Renal pelvis (tissue), 12 donors: ENCODE measurements around the gene ABCA4. TPM values are rescaled to one million over a fixed set of nuclear protein-coding genes. Genes with fewer than 3 reads are reported as not detected.
"Not testable (repeated sequence)": the region's sequence is repeated elsewhere in the genome, so short reads cannot be mapped to it uniquely, and the experiment has no call there.

Experiments
- DNase-seq: peaks from one replicate; pipeline ENCODE4 v3.0.0-alpha.2; 2013
- long read RNA-seq, 16 experiments: transcript quantifications; one replicate each; lab custom pipeline, GENCODE V29; 2026
- polyA plus RNA-seq, 3 donors: library from polyadenylated mRNA; unstranded; fragments of 120-200 nt; gene quantifications; one replicate each; pipeline ENCODE4 v1.2.1, GENCODE V29; 2013; ENCODE audit not compliant: insufficient read length in 3 of 3

The ABCA4 gene
- polyA plus RNA-seq: 10 to 100 TPM in 1 of 3 donors, 1 to 10 TPM in 2; 6.3 to 15.4 (median 10.0) TPM
- long read RNA-seq, donor 1: 0 reads
- long read RNA-seq, donor 2: 0 reads
- long read RNA-seq, donor 3: 0 reads
- long read RNA-seq, donor 4: 0 reads
- long read RNA-seq, donor 5: 0 reads
- long read RNA-seq, donor 6: 0 reads
- long read RNA-seq, donor 7: 0 reads
- long read RNA-seq, donor 8: 0 reads
- long read RNA-seq, donor 9: 0 reads
- long read RNA-seq, donor 10: 0 reads
- long read RNA-seq, donor 11: 0 reads
- long read RNA-seq, donor 12: 0 reads
- long read RNA-seq, donor 13: 0 reads
- long read RNA-seq, donor 14: 0 reads
- long read RNA-seq, donor 15: 0 reads
- long read RNA-seq, donor 16: 0 reads

- DNase-seq: no peak
Observed at GRCh38 chr1:94120991-94121390, at the start of gene ABCA4. TSS of gene ABCA4 (minus strand) at chr1:94121148. CDS start at chr1:94121045, 103 bp downstream.

- DNase-seq: no peak
Observed at GRCh38 chr1:94169126-94169525, 48.2 kb upstream of the ABCA4 start.

DNA sequence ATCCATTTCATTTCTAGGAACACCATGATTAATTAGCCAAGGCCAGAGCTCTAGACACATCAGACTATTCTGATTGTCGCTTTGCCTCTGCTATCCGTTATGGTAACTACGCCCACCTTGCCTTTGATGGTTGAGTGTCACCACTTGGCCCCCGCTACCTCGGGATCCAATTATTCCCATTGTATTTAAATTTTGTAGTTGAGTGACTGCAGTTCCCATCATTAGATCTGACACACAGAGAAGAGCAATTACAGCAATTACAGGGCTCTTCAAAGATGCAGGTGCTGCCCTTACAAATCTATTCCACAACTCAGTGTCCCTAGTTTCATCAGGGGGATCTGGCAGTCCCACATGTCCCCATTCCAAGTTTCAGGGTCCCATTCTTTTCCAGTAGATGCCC, 44.9 kb upstream of the ABCA4 start:
- no peak for DNase-seq

- not testable (repeated sequence) for DNase-seq
Observed at GRCh38 chr1:94164885-94165284, 43.9 kb upstream of the ABCA4 start.

DNA sequence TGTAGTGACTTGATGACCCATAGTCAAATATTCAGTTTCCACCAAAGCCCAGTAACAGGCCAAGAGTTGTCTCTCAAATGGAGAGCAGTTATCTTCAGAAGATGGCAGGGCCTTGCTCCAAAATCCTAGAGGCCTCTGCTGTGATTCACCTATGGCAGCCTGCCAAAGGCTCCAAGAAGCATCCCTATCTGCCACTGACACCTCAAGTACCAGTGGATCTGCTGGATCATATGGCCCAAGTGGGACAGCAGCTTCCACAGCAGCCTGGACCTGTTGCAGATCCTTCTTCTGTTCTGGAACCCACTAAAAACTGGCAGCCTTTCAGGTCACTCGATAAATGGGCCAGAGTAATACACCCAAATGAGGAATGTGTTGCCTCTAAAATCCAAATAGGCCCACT, 43.2 kb upstream of the ABCA4 start:
- not testable (repeated sequence) for DNase-seq

DNA sequence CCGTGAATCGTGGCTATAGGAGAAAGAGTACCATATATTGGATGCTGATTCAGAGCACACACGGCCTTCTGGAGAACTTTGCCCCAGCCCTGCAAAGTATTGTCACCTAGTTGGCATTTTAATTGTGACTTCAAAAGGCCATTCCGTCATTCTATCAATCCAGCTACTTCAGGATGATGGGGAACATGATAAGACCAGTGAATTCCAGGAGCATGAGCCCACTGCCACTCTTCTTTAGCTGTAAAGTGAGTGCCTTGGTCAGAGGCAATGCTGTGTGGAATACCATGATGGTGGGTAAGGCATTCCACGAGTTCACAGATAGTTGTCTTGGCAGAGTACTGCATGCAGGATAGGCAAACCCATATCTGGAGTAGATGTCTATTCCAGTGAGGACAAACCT, 42.3 kb upstream of the ABCA4 start:
- DNase-seq: not testable (repeated sequence)

DNA sequence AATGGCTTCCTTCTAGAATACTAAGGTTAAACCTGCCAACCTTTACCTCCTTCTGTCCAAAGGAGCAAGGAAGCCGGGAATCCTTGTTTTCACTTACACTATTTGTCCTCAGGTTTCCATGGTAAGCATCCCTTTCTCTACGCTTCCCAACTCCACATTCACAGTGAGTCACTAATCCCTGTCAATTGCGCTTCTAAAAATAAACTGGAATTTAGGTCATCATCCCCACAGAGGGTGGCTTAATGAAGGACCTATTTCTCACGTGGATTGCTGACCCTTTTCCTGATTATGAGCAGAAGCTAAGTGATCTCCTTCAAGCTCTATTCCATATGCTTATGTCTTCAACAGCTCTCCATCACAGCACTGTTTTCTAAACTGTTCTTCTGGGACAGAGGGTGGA, 39.9 kb upstream of the ABCA4 start:
- DNase-seq: no peak

GRCh38 chr1:94156096-94156625, 35.2 kb upstream of the ABCA4 start:
- no peak for DNase-seq

- DNase-seq: peak; percentile 34
Observed at GRCh38 chr1:94154989-94155388, 34.0 kb upstream of the ABCA4 start.

DNA sequence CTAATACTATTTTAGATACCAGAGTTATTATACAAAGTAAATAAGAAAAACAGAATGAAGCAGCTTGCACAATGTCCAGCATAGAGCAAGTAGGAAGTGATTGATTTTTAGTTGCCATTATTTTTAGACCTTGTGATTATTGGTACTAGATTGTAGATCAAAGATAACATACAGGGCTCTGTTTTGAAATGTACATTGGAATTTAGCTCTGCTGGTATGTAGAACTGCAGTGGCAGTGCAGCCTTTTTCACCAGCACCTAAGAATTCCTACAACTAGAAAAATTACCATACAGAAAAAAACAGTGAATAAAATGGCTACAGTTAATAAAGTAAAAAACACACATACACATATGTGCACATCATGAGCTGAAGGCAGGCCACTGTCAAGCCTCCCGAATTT, 32.2 kb upstream of the ABCA4 start:
- no peak for DNase-seq

DNA sequence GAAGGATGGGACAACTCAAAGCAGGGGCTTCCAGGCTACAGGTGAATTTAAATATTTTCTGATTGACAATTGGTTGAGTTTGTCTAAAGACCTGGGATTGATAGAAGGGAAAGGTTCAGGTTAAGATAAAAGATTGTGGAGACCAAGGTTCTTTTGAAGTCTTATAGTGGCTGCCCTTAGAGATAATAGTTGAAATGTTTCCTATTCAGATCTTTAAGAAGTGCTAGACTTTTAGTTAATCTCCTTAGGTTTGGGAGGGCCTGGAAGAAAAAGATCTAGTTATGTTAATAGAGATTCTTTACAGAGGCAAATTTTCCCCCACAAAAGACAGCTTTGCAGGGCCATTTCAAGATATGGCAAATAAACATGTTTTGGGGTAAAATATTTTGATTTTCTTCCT, 28.2 kb upstream of the ABCA4 start:
- DNase-seq: not testable (repeated sequence)

- no peak for DNase-seq
Observed at GRCh38 chr1:94146273-94146672, 25.3 kb upstream of the ABCA4 start.

DNA sequence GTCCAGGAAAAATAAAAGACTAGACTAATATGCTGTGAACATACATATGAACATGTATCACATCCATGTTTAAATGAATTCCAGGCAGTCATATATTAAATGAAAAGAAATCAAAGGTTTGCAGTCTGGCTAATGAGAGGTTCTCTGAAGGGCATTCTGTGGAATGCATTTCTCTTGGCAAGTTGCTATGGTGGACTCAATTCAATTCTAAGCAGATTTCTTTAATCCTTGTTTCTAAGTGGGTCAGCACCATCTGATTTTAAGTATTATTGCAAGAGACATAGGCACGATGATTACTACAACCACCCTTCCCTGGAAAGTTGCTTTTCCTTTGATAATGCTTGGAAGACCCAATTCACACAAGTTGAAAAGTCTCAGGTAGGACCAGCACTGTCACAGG, 23.9 kb upstream of the ABCA4 start:
- no peak for DNase-seq

- no peak for DNase-seq
Observed at GRCh38 chr1:94143809-94144176, 22.8 kb upstream of the ABCA4 start.

DNA sequence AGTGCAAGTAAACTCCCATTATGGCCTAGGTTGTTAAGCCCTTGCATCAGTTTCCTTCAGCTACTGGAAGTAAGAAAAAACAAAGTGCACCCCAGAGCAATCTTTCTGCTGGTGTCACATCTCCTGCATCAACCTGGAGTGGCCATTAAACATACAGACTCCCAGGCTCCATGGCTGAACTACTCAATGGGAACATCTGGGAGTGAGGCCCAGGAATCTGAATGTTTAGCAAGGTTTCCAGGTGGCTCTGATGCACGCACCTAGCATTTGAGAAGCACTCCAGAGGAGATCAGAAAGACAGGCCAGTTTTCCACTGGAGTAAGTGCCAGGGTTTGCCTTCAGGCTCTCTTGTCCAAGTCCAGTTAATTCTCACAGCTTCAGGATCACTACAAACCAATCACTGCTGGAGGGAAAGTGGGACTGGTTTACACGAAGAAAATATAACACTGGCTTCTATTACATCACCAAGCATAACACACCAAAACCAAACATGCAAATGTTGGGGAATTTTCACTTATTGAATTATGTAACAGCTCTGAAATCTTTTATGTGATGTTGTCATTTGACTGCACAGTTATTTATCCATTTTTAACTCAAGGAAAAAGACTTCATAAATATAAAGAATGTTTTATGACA, 22.3 kb upstream of the ABCA4 start:
- no peak for DNase-seq

GRCh38 chr1:94142583-94142982, 21.6 kb upstream of the ABCA4 start:
- DNase-seq: no peak

DNA sequence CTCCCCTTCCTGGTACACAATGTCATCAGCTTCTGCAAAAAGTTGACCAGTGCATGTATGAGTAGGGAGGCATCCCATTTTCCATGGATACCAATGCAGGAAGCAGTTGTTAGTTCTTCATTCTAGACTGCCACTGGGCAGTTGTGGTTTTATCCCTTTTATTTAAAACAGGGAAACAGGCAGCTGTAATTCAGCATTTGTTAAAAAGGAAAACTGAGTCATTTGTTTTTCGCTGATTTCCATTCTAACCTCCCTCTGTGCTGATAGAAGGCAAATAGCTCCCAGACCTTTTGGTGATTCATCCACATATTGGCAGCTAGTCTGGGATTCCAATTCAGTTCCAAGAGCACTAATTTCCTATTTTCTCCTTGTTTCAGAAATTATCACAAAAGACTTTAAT, 21.1 kb upstream of the ABCA4 start:
- DNase-seq: no peak

- DNase-seq: no peak
Observed at GRCh38 chr1:94132111-94132510, 11.2 kb upstream of the ABCA4 start.

DNA sequence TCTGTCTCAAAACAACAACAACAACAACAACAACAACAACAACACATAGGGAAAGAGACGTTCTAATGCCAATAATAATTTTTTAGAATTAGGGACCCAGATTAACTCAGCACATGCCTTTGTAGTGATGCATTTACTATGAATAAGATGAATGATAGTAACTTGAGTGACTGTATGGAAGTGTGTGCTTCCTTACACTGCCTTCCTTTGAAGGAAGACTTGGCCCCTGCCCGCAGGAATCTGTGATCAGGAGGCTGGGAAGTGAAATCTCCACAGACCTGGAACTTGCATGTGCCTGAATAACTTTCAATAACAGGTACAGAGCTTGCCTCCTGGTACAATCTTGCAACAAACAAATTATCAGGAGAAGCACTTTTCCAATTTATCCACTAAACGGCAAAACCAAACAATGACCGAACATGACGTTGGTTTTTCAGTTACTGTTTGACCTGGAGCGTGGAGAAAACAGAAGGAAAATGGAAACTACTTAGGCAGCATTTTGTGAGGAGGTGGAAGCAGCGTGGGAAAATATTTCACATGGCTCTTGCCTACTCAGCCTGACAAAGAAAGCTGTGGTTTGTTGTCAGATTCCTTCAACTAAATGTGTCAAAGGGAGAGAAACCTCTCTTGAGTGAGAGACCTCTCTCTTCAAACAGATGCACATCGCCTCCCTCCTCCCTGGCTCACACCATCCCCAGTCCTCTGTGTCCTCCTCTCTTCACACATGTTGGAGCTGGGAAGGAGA, 10.1 kb upstream of the ABCA4 start:
- DNase-seq: no peak

GRCh38 chr1:94126651-94127050, 5.7 kb upstream of the ABCA4 start:
- no peak for DNase-seq

GRCh38 chr1:94125551-94126514, 4.9 kb upstream of the ABCA4 start:
- no peak for DNase-seq

DNA sequence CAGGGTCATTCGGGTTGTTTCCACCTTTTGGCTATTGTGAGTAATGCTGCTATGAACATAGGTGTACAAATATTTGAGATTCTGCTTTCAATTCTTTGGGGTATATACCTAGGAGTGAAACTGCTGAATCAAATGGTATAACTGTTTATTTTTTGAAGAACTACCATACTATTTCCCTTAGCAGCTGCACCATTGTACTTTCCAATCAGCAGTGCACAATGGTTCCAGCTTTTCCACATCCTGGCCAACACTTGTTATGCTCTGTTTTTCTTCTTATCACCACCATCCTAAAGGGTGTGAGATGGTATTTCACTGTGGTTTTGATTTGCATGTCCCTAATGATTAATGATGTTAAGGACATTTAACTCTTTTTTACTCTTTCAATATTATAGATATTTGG, 3.6 kb upstream of the ABCA4 start:
- no peak for DNase-seq
